COLO668 (cell line): ENCODE data around the gene SUGCT.
"Not testable (repeated sequence)": the region's sequence is repeated elsewhere in the genome, so short reads cannot be mapped to it uniquely, and the experiment has no call there.

Source experiments
- DNase-seq: peaks from one replicate; lab custom pipeline; 2025; ENCODE audit not compliant: unreplicated experiment; lab: John Stamatoyannopoulos, UW

The SUGCT gene

DNA sequence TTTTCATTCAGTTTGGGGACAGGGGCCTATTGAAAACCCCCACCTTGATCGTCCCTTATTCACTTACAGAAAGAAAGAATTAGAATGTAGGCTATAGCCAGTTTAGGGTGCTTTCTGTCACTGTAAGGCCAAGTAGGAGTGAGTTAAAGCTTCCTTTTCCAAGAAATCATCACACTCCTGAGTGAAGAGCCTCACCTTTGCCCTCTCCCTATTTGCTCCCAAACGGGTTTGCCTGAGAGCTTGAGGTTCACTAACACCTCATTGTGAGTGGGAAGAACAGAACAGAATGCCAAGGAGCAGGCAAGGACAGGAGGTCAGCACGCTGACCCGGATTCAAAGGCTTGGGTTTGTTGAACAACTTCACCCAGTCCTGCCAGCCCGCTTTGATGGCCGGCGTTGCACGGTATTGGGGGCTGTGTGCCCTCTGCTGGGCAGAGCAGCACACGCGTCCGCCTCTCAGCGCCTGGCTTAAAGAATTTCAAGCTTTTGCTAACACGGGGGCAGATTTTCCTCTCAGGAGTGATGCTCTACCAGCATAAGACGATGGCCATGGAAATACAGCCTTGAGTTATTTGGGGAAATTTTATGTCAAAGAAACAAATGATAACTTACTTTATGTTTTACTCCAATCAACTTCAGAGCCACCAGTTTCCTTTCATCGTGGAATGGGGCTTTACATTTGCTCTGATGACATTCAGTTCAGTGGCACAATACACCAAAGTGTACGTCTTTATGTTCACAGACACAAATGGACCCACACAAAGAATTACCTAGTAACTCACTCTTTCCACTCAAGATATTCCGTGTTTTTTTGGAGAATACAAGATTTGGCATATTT, 470.0 kb downstream of the SUGCT start:
- peak; percentile 18 for DNase-seq

DNA sequence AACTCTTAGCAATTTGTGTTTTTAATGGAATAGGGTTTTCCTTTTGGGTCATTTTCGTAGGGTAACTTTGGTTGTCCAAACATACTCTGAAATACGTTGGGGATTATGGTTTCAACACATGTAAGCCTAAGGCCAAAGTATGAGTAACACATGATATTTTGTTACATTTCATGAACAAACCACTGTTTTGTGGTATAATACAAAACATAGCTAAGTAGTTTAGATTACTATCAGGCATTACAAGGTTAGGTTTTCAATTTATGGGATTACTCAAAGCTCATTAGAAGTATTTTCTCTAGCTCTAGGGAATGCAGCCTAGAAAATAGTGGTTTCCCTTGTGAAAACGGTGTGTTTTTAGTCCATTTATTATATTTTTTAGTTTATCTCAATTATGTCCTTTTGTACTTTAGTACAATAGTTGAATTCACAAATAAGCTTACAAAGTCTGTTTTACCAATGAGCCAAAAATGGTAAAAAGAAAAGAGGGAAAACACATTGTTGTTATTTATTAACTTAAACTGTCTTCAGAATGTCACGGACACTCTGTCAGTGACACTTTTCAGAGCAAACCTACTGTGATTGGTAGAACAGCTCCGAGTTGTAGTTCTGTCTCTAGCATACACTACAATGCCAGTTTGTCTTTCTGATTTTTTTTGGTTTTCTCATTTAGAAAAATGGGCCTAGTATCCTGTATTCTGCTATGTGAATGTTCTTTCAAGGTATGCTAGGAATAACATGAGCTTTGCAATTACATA, 473.7 kb downstream of the SUGCT start:
- DNase-seq = no peak

DNA sequence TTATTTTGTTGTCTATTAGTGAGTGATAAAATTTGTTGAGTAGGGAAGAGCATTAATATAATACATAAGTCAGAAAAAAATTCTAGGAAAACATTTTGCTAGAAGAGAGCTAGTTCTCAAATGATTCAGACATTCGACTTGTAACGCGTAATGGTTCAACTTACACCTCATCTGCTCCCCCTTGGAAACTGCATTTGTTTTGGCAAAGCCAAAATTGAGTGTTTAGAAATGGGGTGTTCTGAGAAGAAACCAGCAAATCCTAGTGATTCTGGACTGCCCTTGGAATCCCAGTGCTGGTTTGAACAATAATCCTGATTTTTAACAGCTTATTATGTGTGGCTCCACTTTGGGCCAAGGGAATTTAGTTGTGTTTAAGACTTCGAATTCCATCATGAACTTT, 475.7 kb downstream of the SUGCT start:
- no peak for DNase-seq

DNA sequence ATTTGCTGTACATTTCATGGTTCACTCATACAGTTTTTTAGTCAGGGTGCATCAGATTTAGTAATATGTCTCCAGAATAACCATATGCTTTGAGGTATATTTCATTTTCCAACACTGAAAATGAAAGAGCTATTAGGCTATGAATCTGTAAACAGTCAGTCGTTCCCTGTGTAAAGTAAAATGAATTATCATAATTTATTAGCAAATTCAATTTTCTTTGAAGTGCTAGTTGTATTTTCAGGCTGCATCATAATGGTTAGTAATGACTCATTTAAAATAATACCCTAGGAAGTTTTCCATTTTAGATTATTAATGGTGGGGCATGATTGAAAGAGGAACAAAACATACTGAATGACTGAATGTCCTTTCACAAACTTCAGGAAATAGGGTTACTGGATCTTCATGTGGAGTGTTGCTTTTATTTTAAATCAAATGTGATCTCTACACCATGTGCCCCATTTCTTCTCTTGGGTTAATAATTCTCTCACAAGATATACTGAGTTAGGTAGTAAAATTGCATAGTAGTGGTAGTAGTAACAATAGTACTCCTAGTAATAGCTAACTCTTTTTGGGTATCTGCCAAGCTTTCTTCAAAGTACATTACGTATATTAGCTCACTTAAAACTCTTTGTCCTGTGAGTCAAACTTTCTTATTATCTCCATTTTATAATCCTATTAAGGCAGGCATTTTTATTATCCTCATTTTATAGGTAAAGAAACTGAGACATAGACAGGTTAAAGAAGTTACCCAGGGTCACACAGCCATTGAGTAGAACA, 476.5 kb downstream of the SUGCT start:
- DNase-seq = no peak

DNA sequence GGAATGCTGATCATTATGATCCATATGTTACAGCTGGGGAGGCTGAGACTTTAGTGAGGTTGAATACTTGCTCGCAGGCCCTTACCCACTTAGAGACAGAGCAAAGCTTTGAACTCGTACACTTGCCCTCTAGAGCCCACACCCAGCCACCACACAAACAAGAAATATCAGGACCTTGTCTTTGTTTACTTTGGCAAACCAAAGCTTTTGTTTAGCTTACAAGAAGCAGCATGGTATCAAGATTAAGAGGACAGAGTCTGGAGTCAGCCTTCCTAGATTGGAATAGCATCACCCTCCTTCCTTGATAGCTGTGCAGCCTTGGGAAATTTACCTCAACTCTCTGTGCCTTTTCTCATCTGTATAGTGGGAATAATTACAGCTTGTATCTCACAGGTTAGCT, 477.5 kb downstream of the SUGCT start:
- no peak for DNase-seq

DNA sequence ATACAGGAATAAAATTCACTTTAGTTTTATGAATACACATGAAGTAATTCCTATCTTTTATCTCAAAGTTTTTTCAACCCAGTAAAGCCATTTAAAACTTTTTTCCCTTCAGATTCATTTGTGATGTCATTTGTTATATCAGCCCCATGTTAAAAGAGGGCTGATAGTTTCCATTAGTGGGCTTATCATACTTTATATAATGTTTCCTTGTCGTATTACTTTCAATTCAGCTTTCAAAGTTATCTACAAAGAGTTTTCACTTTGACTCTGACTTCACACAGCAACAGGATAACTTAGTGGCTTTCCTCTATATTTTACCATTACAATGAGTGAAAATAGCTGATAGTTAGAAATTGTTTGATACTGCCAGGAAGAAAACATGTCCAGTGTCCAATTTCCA, 484.8 kb downstream of the SUGCT start:
- DNase-seq = no peak

DNA sequence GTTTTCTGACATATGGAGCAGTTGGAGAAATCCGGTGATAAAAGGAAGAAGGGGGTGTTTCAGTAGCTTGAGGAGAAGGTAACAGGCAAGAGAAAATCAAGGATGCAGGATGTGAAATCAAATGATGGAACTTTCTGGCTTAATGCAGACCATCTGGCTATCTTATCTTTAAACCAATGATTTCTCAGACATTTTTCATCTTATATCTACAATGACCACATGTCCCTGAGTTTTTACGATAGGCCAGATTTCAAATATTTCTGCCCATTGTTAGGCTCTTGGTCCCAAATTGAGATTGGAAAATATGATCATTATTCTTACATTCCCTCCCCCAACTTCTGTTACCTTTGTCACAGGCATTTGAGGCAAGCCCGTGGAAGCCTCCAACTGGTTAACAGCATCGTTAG, 486.8 kb downstream of the SUGCT start:
- no peak for DNase-seq

DNA sequence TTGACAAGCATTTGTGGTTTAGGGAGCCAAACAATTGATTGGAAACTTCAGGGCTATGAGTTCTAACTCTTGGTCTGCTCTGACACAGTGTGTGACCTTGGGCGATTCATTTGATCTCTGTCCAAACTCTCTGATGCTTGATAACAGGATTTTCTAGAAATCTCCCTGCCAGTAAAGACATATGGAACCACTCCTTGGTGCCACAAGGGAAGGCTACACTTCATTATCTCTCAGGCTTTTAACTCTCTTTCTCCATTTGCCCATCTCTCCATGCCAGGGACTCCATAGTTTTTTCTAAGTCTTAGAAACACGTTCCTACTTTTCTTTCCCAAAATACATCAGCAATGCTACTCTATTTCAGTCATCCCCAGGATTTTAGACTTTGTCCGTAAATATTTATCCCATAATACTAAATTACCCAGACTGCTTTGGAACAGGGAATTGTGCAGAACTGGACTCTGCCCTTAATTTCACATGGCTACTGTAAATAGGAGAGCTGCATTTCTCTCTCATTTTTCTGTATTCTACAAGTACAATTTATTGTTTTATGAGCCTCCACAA, 488.2 kb downstream of the SUGCT start:
- DNase-seq = no peak

DNA sequence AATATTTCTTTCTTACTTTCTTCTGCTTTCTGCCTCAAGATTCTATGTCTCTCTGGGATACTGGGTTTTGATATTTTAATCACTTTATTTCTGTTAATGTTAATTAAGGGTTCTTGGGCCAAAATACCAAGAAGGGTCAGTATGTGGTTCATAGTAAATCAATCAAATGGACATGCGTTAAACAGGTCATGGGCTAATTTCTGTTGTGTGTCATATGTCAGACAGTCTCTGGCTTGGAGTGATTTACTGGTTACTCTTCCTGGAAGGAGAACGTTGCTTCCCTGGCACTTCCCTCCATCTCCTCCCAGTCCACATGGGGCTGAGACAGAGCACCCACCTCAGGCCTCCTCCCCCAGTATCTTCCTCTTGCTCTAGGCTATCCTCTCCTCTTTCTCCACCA, 489.1 kb downstream of the SUGCT start:
- DNase-seq = no peak

DNA sequence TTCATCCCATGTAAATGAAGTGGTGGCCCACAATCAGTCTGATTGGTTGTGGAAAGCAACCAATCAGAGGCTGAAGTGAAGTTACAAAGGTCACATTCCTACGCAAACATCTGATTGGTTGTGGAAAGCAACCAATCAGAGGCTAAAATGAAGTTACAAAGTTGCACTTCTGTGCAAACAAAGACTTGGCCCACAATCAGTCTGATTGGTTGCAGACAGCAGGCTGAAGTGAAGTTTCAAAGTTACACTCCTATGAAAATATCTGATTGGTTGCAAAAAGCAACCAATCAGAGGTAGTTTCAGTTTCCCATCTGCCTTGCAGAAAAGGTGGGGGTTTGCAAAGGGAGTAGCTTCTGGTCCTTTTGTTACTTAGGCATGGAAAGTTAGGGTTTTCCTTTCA, 492.6 kb downstream of the SUGCT start:
- not testable (repeated sequence) for DNase-seq

DNA sequence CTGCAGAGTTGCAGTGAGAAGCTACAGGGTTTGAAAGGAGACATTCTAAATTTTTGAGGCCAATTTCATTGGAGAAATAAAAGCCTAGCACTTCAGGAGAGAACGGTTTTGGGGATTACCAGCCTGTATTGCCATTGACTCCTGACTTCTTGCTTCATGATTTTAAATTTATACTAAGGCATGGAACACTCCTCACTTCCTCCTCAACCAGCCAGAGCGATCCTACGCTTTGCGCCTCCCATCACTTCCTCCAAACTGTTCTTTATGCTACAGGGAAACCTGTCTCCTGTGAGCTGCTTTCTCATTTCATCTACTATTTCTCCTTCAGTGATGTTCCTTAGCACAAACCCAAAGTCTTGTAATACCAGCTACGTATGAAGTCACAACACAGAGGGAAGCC, 495.1 kb downstream of the SUGCT start:
- DNase-seq = no peak

DNA sequence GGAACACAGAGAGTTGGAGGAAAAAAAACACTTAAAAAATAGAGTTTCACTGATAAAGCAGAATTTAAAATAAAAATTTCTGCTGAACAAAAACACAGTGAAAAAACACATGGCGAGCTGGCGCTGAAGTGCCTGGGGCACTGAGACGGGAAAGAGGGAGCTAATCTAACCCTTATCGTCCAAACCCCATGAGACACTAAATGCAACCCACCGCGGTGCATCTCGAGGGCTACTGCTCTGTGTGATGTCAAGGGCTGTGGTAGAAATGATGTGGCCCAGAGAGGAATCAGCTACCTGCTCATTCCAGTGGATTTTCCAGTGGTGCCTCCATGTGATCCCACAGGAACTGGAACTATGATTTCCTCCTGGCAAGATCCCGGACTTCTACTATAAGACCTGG, 499.3 kb downstream of the SUGCT start:
- DNase-seq = no peak

DNA sequence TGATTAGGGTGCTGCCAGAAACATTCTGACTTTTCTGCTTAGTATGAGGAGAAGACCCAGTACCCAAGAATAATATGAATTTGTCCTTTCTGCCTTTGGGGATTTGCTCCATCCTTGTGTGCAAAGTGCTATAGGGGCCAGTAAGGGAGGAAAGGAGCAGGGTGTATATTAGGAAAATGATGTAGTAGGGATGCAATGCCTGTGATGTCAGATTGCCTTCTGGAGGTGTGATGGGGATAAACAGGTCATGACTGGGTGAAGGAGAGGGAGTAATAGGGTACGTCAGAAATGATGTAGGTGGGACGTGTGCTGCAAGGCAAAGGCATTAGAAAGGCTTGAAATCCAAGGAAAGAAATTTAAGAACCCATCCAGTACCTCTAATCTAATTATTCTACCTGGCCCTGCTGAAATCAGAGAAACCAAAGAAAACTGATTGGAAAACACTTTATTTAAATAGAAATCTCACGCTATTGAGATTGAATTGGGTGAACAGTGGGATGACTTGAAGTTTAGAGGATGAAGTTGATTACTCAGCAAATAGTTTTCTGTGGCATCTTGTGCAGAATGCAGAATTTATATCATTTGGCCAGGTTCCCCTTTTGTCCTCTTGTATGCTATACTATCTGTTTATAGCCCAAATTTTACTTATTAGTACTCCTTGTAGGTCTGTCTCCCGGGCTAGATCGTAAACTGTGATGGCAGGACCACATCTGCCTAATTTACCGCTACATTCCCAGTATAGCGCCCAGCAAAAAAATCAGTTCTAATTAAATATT, 503.9 kb downstream of the SUGCT start:
- no peak for DNase-seq

DNA sequence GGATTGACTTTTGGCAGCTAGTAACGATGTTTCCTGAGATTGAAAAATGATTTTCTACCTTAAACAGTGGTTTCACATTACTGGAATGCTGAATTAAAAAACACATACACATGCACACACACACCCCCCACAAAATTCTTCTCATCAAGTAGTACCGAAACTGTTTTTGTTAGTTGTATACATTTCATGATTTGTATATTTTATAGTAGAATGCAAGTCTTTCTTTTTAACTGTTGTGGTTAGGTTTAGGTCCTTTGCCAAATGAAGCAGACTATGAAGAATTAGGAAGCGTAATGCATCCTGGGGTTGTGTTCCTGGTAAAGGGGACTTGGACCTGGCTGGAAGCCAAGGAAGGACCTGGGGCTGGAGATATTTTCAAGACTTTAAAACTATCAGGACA, 505.8 kb downstream of the SUGCT start:
- no peak for DNase-seq

DNA sequence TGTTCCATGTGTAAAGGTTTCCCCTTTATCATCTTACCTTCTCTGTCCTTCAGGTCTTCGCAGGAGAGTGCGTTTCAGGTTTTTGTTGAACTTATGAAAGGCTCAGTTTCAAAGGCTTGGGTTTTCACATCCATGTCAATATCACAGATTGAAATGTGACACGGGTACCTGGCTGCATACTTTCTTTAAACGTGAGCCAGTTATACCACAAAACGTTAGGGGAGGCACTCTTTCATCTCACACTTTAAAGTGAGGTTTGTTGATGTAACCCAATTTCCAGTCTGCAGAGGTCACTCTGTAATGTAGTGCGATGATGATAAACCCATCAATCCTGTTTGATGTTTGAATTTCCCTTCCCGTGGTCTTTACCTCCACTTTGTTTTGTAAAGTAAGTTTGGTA, 506.9 kb downstream of the SUGCT start:
- DNase-seq = no peak

DNA sequence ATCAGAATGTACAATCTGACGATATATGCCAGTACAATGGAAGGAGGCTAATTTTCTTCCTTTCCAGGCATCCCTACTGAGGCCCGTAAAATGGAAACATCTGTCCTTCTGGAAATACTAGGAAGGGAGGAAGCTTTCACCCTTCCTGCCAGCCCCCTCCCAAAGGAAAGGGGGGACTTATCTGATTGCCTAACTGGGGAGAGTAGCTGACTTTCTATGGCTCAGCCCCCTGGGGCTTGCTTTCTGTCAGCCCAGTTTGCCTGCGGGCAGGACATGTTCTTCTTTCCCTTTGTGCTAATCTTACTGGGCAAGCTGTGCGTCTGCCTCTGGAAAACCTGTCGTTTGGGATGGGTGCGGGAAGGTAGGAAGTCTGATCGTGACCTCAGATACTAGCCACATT, 508.9 kb downstream of the SUGCT start:
- no peak for DNase-seq

DNA sequence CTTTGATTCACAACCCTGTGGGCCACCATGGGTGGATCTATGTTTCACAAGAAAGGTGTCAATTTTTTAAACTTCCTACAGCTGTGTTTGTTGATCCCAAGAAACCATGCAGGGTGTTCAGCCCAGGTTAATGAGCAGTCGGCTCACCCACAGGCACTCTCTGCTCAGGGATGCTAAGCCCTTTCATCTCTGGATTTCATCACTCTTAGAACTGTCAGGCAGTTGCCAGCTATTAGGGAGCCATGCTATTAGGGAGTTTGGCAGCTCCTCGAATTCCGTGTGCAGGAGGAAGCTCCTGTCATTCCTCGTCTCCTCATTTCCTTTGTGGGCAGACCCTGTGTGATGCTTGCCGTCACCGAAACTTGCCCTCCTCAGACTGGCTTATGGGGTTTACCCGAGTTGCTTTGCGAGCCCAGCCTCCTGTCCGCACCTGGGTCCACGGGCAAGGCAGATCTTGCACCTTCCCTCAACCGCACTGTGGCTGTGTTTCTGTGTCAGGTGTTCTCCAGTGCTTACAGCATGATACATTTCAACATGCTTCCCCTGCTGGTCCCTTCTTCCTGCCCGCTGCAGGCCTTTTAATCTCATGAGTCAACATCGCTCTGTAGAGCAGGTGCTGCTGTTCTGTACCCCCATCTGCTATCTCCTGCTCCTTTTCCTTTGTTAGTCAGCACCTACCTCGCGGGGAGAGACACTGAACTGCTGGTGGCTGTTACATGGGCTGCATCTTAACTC, 509.8 kb downstream of the SUGCT start:
- no peak for DNase-seq

DNA sequence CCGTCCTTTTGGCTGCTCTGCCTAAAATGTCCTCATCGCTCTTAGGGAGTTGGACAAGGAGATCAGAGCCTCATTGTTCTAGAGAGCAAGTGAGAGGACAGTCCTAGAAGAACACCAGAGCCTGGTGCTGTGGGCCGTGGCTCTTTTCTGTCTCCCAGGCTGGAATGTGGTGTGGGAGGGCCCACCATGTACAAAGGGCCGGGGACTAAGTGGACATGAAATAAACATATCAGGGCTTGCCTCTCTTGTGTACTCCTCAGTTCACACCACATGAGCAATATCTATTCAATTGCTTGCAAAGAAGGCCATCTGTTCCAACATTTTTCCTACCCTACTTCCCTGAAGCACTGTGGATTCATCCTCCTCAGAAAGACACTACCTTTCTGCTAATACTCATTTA, 510.4 kb downstream of the SUGCT start:
- DNase-seq = no peak

DNA sequence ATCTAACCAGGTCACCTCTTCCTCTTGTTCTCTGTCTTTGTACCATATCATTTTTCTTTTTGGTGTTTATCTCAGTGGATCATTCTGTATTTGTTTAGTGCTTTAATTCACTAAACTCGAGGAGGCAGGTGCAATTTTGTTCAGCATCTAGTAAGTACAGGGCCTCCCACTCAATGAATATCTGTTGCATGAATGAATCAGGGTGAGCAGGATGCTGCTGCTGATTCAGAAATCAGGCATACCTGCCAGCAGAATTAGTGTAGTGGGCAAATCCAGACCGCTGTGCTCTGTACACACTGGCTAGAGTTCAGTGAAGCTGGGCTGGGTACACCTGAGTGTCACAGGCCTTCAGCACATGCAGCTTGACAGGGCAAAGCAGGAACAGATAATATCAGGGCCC, 511.9 kb downstream of the SUGCT start:
- DNase-seq = no peak

DNA sequence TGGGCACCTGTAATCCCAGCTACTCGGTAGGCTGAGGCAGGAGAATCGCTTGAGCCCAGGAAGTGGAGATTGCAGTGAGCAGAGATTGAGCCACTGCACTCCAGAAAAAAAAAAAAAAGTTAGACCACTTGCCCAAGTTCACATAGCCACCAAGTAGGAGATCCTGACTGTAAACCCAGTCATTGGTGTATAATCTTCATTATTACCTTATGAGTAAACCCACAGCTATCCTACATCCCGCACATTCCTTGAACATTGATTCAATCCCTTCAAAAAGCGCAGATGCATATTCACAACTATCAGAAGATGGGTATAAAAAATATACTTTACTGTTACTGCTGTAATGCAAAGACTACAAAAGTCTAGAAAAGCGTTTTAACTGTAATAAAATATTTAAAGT, 512.9 kb downstream of the SUGCT start:
- DNase-seq = no peak
